Measurements from ENCODE around the gene HTD2.
"Not testable (repeated sequence)": the region's sequence is repeated elsewhere in the genome, so short reads cannot be mapped to it uniquely, and the experiment has no call there.

HTD2 gene

GRCh38 chr3:58332575-58333188 lies 26.4 kb downstream of the HTD2 start, which contains the start of gene PXK:
PXK (plus strand) TSS chr3:58332892; CDS start chr3:58332989, 97 bp downstream.
- DNase-seq (ENCODE audit: low spot score): peak; percentile 26

- no peak for DNase-seq (ENCODE audit: low spot score)
Observed at GRCh38 chr3:58333206-58334012, 27.1 kb downstream of the HTD2 start.

- no peak for DNase-seq (ENCODE audit: low spot score)
Observed at GRCh38 chr3:58334013-58334321, 27.6 kb downstream of the HTD2 start.

GRCh38 chr3:58334506-58334884 lies 28.2 kb downstream of the HTD2 start:
- DNase-seq (ENCODE audit: low spot score): no peak

- no peak for DNase-seq (ENCODE audit: low spot score)
Observed at GRCh38 chr3:58335652-58335947, 29.3 kb downstream of the HTD2 start.

GRCh38 chr3:58336135-58336882 lies 30.0 kb downstream of the HTD2 start:
- DNase-seq (ENCODE audit: low spot score): no peak

GRCh38 chr3:58337190-58337589 lies 30.9 kb downstream of the HTD2 start:
- no peak for DNase-seq (ENCODE audit: low spot score)

- DNase-seq (ENCODE audit: low spot score): not testable (repeated sequence)
Observed at GRCh38 chr3:58339146-58339545, 32.8 kb downstream of the HTD2 start.

GRCh38 chr3:58340594-58341244 lies 34.4 kb downstream of the HTD2 start:
- DNase-seq (ENCODE audit: low spot score): no peak

GRCh38 chr3:58341376-58341775 lies 35.1 kb downstream of the HTD2 start:
- no peak for DNase-seq (ENCODE audit: low spot score)

- DNase-seq (ENCODE audit: low spot score): no peak
Observed at GRCh38 chr3:58342676-58343075, 36.4 kb downstream of the HTD2 start.

- no peak for DNase-seq (ENCODE audit: low spot score)
Observed at GRCh38 chr3:58345457-58345856, 39.1 kb downstream of the HTD2 start.

- DNase-seq (ENCODE audit: low spot score): no peak
Observed at GRCh38 chr3:58346368-58346767, 40.0 kb downstream of the HTD2 start.

GRCh38 chr3:58347984-58348383 lies 41.7 kb downstream of the HTD2 start:
- DNase-seq (ENCODE audit: low spot score): no peak

- no peak for DNase-seq (ENCODE audit: low spot score)
Observed at GRCh38 chr3:58349792-58350626, 43.7 kb downstream of the HTD2 start.

- no peak for DNase-seq (ENCODE audit: low spot score)
Observed at GRCh38 chr3:58350627-58351013, 44.3 kb downstream of the HTD2 start.

- no peak for DNase-seq (ENCODE audit: low spot score)
Observed at GRCh38 chr3:58351920-58352319, 45.6 kb downstream of the HTD2 start.

GRCh38 chr3:58352626-58353025 lies 46.3 kb downstream of the HTD2 start:
- DNase-seq (ENCODE audit: low spot score): no peak

- no peak for DNase-seq (ENCODE audit: low spot score)
Observed at GRCh38 chr3:58353722-58354553, 47.6 kb downstream of the HTD2 start.

- no peak for DNase-seq (ENCODE audit: low spot score)
Observed at GRCh38 chr3:58355179-58355578, 48.9 kb downstream of the HTD2 start.

GRCh38 chr3:58356054-58356453 lies 49.7 kb downstream of the HTD2 start:
- no peak for DNase-seq (ENCODE audit: low spot score)
